Brain pericyte (primary cell): ENCODE results near the gene ITGB3BP.
"Not testable (repeated sequence)": the region's sequence is repeated elsewhere in the genome, so short reads cannot be mapped to it uniquely, and the experiment has no call there.

Experiments
- DNase-seq: peaks from one replicate; pipeline ENCODE4 v3.0.0-alpha.2; 2012; ENCODE audit warnings: low read depth, low spot score

ITGB3BP gene

DNA sequence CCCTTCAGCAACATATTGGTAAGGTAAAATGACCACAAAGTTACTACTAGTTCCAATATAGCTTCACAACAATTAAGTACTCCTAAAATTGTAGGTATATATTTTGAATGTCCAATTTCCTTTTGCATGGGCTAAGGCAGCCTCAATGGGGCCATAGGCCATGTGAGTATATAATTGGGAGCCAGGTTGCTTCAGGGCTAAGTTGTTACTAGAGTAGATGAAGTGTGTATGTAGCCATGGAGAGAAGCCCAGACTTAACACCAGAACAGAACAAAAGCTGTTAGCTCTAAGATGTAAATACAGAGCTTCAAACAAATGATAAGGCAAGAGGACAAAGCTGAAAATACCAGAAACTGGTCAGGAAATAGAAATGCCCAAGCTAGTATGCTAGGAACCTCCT, 16.2 kb downstream of the ITGB3BP start:
- no peak for DNase-seq

DNA sequence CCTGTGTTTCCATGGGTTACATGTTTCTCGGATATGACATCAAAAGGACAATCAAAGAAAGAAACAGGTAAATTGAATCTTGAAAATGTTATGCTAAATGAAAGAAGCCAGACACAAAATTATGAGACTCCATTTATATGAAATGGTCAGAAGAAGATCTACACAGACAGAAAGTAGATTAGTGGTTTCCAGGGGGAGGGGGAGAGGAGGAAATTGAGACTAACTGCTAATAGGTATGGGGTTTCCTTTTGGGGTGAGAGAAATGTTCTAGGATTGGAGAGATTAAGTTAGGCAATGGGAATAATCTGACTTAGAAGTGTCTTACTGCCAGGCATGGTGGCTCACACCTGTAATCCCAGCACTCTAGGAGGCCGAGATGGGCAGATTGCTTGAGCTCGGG, 21.8 kb downstream of the ITGB3BP start:
- DNase-seq, result no peak

DNA sequence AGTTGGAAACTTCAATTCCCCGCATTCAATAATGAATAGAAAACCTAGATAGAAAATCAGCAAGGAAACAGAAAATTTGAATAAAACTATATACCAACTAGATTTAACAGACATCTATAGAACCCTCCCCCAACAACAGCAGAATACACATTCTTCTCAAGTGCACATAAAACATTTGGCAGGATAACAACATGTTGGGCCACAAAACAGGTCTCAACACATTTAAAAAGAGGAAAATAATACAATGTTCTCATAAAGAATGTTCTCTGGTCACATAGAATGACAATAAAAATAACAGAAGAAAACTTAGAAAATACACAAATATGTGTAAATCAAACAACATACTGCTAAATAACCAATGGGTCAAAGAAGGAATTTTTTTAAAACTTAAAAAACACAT, 24.9 kb downstream of the ITGB3BP start:
- no peak for DNase-seq

DNA sequence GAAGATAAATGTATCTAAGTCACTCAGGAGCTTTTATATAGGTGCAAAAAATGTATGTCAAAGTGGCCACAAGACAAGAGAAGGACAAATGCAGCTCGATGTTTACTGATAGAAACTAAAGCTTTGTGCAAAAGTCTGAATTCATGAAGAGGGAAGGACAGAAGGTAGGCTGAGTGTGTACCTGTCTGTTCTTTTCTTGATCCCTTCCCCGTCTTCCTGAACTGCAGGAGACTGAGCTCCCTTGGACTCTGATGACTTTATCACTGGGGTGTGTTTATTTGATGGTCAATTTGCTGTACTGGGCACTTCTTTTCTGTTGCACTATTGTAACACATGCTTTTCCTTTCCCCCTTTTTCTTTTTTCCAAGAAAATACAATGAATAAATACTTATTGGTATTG, 25.4 kb downstream of the ITGB3BP start:
- DNase-seq, result no peak

DNA sequence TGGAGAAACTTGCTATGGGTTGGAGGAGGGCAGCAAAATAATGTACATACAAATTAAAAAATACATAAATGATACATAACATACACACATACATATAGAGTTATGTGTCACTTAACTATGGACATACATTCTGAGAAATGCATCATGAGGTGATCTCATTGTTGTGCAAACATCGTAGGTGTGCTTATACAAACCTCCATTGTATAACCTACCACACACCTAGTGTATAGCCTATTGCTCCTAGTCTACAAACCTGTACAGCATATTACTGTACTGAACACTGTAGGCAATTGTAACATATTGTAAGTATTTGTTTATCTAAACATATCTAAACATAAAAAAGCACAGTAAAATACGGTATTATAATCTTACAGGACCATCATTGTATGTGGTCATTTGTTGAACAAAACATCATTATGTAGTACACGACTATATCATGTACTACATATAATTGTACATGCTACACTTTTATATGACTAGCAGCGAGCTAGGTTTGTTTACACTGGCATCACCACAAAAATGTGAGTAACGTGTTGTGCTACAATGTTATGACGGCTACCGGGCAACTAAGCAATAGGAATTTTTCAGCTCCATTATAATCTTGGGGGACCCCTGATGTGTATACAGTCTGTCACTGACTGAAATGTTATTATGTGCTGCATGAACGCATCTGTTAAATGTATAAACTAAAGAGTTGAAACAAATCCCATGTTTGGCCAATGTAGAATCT, 35.5 kb downstream of the ITGB3BP start:
- peak; percentile 5 for DNase-seq

DNA sequence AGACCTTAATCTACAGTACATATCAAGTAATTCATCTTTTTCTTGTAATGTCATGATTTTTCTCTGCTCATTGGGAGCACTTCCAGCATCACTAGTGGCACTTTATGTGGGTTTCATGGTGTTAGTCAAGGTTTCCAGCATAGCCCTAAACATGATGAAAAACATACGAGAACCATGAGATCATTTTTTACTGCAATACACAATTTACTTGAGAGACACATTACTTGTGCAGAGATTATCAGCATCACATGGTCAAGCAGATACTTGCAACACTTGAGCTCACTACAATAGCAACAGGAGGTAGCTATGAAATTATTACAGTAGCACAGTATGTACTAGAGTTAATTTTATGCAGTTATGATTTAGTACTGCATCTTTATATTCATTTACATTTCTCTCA, 36.4 kb downstream of the ITGB3BP start:
- no peak for DNase-seq

DNA sequence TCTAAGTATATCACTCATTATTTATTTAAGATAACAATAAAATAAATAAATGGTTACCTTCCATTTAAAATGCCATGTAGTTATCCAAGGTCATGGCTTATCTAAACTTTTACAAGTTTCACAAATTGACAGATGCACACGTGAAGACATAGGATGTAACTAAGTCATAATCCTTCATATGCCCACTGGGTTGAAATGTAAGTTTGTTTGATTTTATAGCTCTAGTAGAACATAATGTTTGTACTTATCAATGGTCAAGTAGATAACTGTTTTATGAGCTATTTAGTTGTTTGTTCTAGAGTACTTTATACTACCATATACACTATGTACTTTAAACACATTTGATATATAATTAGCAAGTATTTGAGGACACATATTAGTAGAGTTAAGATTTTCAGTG, 43.0 kb downstream of the ITGB3BP start:
- no peak for DNase-seq

DNA sequence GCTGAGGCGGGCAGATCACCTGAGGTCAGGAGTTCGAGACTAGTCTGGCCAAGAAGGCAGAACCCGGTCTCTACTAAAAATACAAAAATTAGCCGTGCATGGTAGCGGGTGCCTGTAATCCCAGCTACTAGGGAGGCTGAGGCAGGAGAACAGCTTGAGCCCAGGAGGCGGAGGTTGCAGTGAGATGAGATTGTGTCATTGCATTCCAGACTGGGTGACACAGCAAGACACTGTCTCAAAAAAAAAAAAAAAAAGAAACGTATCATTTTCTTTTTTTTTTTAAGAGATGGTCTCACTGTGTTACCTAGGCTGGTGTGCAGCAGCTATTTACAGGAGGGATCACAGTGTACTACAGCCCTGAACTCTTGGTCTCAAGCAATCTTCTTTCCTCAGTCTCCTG, 47.3 kb downstream of the ITGB3BP start:
- no peak for DNase-seq

DNA sequence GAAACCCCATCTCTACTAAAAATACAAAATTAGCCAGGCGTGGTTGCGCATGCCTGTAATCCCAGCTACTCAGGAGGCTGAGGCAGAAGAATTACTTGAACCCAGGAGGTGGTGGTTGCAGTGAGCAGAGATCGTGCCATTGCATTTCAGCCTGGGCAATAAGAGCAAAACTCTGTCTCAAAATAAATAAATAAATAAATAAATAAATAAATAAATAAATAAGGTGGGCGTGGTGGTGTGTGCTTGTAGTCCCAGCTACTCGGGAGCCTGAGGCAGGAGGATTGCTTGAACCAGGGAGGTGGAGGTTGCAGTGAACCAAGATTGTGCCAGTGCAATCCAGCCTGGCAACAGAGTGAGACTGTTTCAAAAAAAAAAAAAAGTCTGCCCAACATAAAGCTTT, 54.3 kb downstream of the ITGB3BP start:
- not testable (repeated sequence) for DNase-seq

DNA sequence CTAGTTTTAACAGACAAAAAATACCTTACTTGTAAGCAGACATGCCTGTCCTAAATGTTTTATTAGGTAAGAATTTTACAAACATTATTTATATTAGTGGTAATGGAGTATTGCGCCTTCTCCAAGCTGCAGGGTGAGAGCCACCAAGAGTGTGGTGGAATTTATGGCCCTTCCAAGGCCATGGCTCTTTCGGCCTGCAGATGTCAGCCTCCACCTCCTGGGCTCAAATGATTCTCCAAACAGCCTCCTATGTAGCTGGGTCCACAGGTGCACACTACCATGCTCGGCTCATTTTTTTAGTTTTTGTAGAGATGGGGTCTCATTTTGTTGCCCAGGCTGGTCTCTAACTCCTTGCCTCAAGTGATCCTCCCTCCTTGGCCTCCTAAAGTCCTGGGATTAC, 56.3 kb downstream of the ITGB3BP start:
- no peak for DNase-seq

DNA sequence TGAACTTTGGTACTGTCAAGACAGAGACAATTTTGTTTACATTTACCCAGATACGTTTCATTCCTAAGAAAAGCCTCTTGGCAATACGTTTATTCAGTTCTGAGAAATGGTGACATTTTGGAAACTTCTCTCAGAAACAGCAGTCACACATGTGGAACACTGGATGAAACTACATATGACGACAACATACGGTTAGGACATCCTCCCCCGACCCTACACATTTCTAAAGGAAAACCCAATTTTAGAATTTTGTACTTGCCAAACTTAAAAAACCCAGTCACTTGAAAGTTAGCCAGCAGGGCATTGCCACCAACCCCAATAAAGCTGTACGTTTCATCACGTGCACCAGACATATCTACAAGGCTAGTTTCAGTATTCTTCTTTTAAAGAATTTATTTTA, 56.8 kb downstream of the ITGB3BP start:
- no peak for DNase-seq

DNA sequence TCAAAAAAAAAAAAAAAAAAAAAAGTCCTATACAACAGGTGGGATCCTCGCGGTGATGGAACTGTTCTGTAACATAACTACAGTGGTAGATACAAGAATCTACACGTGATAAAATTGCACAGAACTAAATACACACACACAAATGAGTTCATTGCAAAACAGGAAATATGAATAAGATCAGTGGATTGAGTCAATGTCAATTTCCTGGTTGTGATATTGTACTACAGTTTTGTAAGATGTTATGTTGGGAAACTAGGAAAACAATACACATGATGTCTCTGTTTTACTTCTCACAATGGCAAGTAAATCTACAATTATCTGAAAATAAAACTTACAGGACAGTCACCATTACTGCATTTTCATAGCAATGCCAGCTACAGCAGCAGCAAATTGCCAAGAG, 59.8 kb downstream of the ITGB3BP start:
- no peak for DNase-seq

DNA sequence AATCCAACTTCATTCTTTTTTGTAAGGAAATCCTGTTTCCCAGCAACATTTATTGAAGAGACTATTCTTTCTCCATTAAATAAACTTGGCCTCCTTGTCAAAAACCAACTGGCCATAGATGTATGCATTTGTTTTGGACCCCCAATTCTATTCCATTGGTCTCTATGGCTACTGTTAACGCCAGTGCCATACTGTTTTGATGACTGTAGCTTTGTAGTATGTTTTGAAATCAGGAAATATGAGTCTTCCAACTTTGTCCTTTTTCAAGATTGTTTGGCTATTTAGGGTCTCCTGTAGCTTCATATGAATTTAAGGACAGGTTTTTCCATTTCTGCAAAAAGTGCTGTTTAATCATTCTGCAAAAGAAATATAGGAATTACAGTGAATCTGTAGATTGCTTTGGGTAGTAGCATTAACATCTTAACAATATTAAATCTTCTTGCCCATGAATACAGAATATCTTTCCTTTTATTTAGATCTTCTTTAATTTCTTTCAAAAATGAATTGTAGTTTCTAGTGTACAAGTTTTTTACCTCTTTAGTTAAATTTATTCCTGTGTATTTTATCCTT, 61.3 kb downstream of the ITGB3BP start:
- no peak for DNase-seq

DNA sequence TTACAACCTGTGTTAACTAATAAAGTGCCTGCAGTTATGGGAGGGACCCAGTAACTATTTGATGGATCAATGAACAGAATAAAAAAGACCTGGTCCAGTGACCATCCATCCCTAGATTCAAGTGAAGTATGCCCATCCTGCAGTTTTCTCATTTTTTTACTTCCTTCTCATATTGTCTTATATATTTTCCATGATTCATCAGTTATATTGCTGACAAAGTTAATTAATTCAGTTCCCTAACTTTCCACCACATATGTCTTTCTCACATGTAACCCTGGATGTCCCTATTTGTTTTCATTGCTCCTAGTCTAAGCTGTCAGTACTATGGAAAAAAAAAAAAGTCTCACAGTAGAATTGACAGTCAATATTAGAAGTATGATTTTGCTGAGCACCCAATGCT, 64.3 kb downstream of the ITGB3BP start:
- no peak for DNase-seq

DNA sequence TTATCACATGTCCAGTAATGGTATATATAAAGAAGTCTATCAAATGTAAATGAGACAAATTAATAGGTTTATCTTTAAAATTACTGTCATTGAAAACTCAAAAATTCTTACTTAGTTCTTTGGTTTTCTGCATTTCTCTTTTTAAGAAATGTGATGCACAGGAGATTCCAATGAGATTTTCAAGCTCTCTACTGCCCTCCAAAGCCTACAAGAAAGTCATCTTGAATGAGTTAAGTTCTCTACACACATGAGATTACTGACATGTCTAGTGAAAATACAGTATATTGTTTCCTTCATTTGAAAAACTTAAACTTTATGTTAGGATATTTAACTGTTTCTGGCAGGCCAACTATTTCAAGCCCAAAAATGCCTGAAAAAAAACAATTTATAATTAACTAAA, 68.8 kb downstream of the ITGB3BP start:
- DNase-seq, result no peak

DNA sequence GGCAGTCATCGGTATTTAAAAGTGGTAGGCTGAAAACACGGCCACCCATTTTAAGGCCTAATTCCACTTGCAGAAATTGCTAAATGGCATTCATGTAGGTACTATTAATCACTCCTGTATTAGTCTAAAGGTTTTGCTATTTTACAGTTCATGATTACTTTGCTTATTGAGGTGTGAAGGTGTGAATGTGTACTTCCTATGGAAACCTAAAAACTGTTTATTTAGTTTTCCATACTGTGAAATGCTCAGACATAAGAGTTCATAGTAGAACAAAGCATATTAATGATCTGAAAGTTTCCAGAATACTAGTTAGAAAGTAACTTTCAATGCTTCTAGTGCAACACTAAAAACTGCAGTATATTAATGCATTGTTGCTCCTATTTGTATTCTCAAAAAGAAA, 69.8 kb downstream of the ITGB3BP start:
- DNase-seq, result no peak

DNA sequence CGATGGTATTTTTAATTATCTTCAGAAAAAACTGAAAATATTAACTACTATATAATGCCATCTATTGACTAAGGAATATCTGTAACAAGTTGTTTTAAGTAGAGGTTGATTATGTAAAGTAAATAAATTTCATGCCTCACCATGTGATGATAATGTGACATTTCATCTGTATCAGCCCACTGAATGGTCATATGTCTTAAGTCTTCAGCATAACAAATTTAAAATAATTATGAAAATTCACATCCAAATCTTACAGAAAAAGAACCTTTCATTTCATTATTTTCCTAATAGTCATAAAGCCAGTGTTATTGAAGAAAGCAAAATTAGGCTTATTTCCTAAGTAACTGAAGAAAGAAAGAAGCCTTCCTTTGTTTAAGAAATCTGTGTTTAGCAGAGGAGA, 72.6 kb downstream of the ITGB3BP start:
- no peak for DNase-seq

DNA sequence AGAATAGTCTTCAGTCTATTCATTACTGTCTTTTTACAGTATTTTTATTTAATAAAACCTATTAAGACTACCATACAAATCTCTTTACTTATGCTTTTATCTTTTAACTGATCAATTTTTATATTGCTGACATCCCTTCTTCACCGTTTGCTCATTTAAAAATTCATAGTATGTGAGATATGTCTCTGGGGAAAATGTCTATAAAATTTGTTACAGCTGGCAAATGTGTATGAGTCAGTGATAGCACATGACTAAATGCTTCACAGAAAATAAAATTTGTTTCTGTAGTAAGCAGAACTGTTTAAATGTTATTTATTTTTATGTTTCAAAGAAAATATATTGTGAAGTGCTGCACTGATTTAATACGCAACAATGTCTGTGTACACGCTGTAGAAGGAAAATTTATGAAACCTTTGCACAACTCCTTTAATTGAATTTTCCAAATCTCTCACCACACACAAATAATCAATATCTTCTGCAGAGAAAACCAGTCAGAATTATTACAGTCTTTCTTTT, 74.2 kb downstream of the ITGB3BP start:
- DNase-seq, result no peak

DNA sequence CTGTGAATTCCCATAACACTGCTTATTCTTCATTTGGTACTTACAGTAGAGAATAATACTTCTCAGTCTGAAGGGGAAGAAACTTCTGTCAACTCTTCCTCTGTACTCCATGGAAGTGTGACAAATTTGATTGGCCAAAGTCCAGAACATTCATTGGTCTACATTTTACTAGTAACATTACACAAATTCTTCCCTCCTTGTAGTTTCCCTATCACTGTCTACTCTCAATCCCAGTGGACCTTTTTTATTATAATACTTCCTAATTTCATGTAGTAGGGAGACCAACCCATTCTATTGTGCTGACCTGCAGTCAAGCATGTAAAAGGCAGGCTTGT, 80.9 kb downstream of the ITGB3BP start:
- DNase-seq, result no peak

DNA sequence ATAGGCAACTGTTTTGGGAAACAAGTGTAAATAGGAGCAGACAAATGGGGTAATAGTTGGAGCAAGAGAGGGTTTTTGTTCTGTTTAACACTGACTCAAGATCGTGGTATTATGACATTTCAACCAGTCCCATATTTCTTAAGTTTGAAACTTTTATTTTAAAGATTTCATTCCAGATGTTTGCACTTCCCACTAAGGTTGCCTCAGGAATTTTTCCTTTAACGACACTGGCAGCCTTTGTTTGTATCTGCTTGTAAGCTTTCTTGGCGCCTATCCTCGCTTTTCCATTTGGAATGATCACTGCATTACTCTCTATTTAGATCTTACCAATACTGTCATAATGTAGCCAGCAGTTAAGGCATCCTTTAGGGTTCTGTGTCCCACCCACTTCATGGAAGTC, 87.9 kb downstream of the ITGB3BP start:
- DNase-seq, result no peak

DNA sequence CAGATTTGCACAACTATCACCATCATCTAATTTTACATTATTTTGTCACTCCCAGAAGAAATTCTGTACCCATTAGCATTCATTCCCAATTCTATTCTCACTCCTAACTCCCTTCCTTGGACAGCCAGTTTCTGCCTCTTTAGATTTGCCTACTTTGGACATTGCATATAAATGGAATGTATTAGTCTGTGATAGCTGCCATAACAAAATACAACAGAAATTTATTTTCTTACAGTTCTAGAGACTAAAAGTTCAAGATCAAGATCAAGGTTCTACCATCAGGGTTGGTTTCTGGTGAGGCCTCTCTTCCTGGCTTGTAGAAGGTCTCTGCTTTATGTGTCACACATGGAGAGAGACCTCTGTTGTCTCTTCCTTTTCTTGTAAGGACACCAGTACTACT, 93.7 kb downstream of the ITGB3BP start:
- DNase-seq, result no peak

DNA sequence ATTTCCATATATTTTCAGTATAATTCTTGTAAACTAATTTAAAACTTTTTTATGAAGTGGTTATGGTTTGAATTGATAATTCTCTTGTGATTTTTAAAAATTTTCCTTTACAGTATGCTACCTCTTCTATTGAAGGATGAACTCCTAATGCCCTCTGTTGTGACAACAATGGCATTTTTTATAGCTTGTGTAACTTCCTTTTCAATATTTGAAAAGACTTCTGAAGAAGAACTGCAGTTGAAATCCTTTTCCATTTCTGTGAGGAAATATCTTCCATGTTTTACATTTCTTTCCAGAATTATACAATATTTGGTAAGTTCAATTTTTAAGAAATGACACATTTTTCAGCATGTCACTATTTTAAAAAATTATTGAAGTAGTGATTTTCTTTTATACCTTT, 94.2 kb downstream of the ITGB3BP start:
- DNase-seq, result no peak

DNA sequence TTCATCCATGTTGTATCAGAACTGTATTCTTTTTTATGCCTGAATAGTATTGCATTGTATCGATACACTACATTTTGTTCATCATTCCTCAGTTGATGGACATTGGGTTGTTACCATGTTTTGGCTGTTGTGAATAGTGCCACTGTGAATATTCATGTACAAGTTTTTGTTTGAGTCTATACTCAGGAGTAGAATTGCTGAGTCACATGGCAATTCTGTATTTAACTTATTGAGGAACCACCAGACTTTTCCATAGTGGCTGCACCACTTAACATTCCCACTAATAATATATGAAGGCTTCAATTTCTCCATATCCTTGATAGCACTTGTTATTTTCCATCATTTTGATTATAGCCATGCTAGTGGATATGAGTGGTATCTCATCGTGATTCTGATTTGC, 99.4 kb downstream of the ITGB3BP start:
- no peak for DNase-seq

DNA sequence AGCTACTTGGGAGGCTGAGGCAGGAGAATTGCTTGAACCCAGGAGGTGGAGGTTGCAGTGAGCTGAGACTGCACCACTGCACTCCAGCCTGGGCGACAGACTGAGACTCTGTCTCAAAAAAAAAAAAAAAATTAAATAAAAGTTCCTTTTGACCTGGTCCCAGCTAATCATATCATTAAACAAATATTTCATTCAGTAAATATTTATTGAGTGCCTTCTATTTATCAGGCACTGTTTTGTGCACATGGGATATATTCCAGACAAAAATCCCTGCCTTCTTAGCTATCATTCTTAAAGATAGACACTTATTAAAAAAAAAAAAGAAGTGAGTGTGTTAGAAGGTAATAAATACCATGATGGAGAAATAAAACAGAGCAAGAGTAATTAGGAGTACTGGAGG, 102.3 kb downstream of the ITGB3BP start:
- DNase-seq, result not testable (repeated sequence)
